SU-DHL-6 (cell line): ENCODE measurements around the gene CCDC9.

Source experiments
- H2AFZ ChIP-seq: fragments of 200-600 bp; sonication (generic); 2 replicates; pipeline ENCODE4 v1.6.1; 2014; ENCODE audit warnings: low read depth, mild to moderate bottlenecking, moderate library complexity, mixed read lengths, antibody characterized with exemption, low read length; ENCODE audit not compliant: severe bottlenecking
- H3F3A ChIP-seq: fragments of 200-600 bp; shearing (Covaris generic); 2 replicates; pipeline ENCODE4 v1.6.0; 2016; ENCODE audit warnings: antibody characterized with exemption, mild to moderate bottlenecking; ENCODE audit not compliant: insufficient read depth
- H3K27ac ChIP-seq: fragments of 200-600 bp; sonication (generic); 2 replicates; pipeline ENCODE4 v1.5.1; 2016; ENCODE audit warnings: low read depth, mild to moderate bottlenecking, low read length, moderate library complexity, mixed read lengths
- H3K27me3 ChIP-seq: fragments of 200-600 bp; sonication (generic), shearing (Covaris generic); 2 replicates; pipeline ENCODE4 v1.6.0; 2014; ENCODE audit warnings: mild to moderate bottlenecking, low read length
- H3K36me3 ChIP-seq: fragments of 200-600 bp; sonication (generic); 2 replicates; pipeline ENCODE4 v1.6.1; 2014; ENCODE audit warnings: mild to moderate bottlenecking, low read length, mixed read lengths
- H3K4me2 ChIP-seq: fragments of 300-600, 200-600 bp; shearing (Covaris generic), sonication (generic); 2 replicates; pipeline ENCODE4 v1.6.0; 2014; ENCODE audit warnings: low read length, low read depth, mild to moderate bottlenecking; ENCODE audit not compliant: poor library complexity, severe bottlenecking
- H3K4me3 ChIP-seq: fragments of 200-600 bp; sonication (generic); 2 replicates; pipeline ENCODE4 v1.5.1; 2014; ENCODE audit warnings: antibody characterized with exemption, low read length, mild to moderate bottlenecking, mixed read lengths; ENCODE audit not compliant: insufficient read depth, poor library complexity, severe bottlenecking
- H3K79me2 ChIP-seq: fragments of 200-600 bp; sonication (generic); 2 replicates; pipeline ENCODE4 v1.6.1; 2014; ENCODE audit warnings: mild to moderate bottlenecking, low read length, moderate library complexity; ENCODE audit not compliant: insufficient read depth
- H3K9ac ChIP-seq: fragments of 200-600 bp; sonication (generic); 2 replicates; pipeline ENCODE4 v1.7.0; 2014; ENCODE audit warnings: mild to moderate bottlenecking, low read length
- H3K9me2 ChIP-seq: fragments of 200-600 bp; sonication (generic); replicated peaks from 2 replicates; pipeline ENCODE4 v1.6.1; 2014; ENCODE audit warnings: low read length; ENCODE audit not compliant: insufficient read depth
- H3K9me3 ChIP-seq: fragments of 200-600 bp; sonication (generic); 2 replicates; pipeline ENCODE4 v1.6.1; 2014; ENCODE audit warnings: low read length, mixed read lengths; ENCODE audit not compliant: insufficient read depth
- H4K20me1 ChIP-seq: fragments of 200-600 bp; sonication (generic); 2 replicates; pipeline ENCODE4 v1.6.1; 2014; ENCODE audit warnings: low read depth, mild to moderate bottlenecking, antibody characterized with exemption, low read length, moderate library complexity, mixed read lengths
- EZH2phosphoT487 ChIP-seq: fragments of 200-600 bp; sonication (generic), shearing (Covaris generic); conservative IDR thresholded peaks from 2 replicates; pipeline ENCODE4 v1.6.1; 2018; ENCODE audit warnings: mild to moderate bottlenecking, antibody characterized with exemption, low read length, moderate library complexity, mixed read lengths
- TF ChIP-seq, protein P1 (sequence below): fragments of 200-600 bp; sonication (generic); IDR thresholded peaks from one replicate; pipeline ENCODE4 v1.5.1; 2017; ENCODE audit warnings: antibody characterized with exemption, mild to moderate bottlenecking, low read length, moderate library complexity; ENCODE audit not compliant: insufficient read depth, poor library complexity, severe bottlenecking

CCDC9 gene

DNA sequence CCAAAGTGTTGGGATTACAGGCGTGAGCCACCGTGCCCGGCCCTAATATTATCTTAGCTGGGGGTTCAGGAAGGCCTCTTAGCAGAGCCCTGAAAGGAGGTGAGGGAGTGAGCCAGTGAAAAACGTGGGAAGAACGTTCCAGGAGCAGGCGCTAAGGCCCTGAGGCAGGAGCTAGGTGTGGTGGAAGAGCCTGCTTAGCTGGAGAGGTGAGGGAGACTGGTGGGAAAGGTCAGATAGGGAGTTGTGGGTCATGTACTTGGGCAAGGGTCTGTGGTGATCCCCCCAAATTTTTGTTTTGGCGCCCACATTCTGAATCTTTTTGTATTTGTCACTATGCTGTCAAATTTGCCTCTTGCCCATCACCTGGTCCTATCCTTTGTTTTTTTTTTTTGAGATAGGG is 13.3 kb downstream of the CCDC9 start:
- TF ChIP-seq, protein P1, sequence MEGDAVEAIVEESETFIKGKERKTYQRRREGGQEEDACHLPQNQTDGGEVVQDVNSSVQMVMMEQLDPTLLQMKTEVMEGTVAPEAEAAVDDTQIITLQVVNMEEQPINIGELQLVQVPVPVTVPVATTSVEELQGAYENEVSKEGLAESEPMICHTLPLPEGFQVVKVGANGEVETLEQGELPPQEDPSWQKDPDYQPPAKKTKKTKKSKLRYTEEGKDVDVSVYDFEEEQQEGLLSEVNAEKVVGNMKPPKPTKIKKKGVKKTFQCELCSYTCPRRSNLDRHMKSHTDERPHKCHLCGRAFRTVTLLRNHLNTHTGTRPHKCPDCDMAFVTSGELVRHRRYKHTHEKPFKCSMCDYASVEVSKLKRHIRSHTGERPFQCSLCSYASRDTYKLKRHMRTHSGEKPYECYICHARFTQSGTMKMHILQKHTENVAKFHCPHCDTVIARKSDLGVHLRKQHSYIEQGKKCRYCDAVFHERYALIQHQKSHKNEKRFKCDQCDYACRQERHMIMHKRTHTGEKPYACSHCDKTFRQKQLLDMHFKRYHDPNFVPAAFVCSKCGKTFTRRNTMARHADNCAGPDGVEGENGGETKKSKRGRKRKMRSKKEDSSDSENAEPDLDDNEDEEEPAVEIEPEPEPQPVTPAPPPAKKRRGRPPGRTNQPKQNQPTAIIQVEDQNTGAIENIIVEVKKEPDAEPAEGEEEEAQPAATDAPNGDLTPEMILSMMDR: no peak
- TF ChIP-seq EZH2phosphoT487: no peak
- Histone ChIP-seq H3K4me2 (no peak overlapping the region), H4K20me1 (no peaks in the 10 kb centered on the region), H3F3A (0 out of 2 replicates have a peak, but pooled peaks cover 6% of the 10 kb centered on the region), H3K9ac (no peak overlapping the region), H3K4me3 (no peak overlapping the region), H3K79me2 (no peaks in the 10 kb centered on the region), H3K9me3 (no peaks in the 10 kb centered on the region), H3K27ac (no peak overlapping the region), H3K27me3 (no peaks in the 10 kb centered on the region), H2AFZ (no peak overlapping the region), H3K36me3 (no peaks in the 10 kb centered on the region), H3K9me2 (no peaks in the 10 kb centered on the region)

DNA sequence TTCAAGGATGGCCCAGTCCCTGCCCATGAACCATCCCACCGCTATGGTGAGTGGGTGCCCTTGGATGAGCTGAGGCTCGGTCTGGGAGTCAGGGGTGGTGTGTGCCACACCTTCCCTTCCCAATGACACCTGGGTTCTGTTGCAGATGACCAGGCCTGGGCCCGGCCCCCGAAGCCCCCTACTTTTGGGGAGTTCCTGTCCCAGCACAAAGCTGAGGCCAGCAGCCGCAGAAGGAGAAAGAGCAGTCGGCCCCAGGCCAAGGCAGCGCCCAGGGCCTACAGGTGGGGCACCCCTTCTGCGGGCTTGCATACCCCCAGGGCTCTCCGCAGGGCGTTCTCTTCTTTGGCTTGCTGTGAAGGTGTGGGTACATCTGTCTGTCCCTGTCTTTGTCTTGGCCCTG is 14.1 kb downstream of the CCDC9 start:
- H3K9me2 ChIP-seq: no peaks in the 10 kb centered on the region
- H3K9ac ChIP-seq: no peak overlapping the region
- no peaks in the 10 kb centered on the region for H3K27me3 ChIP-seq
- no peaks in the 10 kb centered on the region for H4K20me1 ChIP-seq
- TF ChIP-seq EZH2phosphoT487: no peak
- TF ChIP-seq, protein P1: no peak
- H2AFZ ChIP-seq: no peak overlapping the region
- no peaks in the 10 kb centered on the region for H3K9me3 ChIP-seq
- no peaks in the 10 kb centered on the region for H3K36me3 ChIP-seq
- H3K27ac ChIP-seq: no peak overlapping the region
- 0 out of 2 replicates have a peak, but pooled peaks cover 6% of the 10 kb centered on the region for H3F3A ChIP-seq
- no peak overlapping the region for H3K4me2 ChIP-seq
- no peak overlapping the region for H3K4me3 ChIP-seq
- H3K79me2 ChIP-seq: no peaks in the 10 kb centered on the region

DNA sequence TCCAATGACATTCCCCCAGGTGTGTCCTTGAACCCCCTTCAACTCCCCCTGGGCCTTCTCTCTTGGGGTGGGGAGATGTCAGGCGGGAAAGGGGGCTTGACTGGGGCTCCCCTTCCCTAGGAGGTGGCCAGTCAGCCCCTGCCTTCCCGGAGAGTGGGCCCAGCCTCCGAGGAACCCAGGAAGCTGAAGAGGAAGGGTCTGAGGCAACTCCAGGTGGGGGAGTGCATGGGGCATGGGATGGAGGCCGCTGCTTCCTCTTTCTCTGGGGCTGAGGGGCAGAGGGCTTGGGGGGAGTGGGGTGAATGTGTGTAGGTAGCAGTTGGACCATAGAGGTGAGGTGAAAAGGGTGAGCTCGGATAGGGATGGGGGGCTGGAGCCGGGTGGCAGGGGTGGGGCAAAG is 15.6 kb downstream of the CCDC9 start:
- Histone ChIP-seq H2AFZ (no peak overlapping the region), H3K4me2 (no peak overlapping the region), H3K4me3 (no peak overlapping the region), H4K20me1 (no peaks in the 10 kb centered on the region), H3K9ac (no peak overlapping the region), H3K27me3 (no peaks in the 10 kb centered on the region), H3F3A (0 out of 2 replicates have a peak, but pooled peaks cover 6% of the 10 kb centered on the region), H3K9me2 (no peaks in the 10 kb centered on the region), H3K36me3 (no peaks in the 10 kb centered on the region), H3K27ac (no peak overlapping the region), H3K79me2 (no peaks in the 10 kb centered on the region), H3K9me3 (no peaks in the 10 kb centered on the region)
- no peak for TF ChIP-seq EZH2phosphoT487

DNA sequence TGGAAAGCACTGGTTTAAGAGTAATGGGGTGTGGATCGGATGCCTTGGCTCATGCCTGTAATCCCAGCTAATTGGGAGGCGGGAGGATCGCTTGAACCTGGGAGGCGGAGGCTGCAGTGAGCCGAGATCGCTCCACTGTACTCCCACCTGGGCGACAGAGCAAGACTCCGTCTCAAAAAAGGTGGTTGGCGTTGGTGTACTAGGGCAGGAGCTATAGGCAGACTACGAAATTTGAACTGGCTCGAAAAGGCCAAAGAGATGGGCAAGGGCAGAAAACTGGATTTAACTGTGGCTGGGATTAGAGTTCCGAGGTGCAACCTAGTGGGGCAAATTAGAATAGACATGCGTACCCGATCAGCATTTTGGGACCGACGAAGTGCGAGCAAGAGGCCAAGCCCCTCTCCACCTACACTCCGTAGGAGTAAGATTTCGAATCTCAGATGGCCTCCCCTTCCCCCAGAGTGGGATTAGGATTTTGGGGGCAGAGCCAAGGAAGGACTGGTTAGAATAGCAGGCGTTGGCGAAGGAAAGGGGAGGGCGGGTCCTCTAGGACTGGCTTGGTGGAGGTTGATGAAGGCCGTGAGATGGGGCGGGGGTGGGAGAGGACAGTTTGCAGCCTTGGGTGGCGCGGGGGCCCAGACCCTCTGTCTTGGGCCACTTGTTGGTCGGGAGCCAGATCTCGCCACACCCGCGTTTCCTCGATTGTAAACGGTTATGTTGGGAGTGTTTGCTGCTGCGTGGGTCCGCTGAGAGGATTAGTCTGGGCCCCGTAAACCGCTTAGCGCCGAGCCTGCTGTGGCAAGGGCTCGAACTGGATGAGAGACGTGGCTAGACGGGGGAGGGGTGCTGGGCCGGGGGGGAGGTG is 16.4 kb downstream of the CCDC9 start:
- TF ChIP-seq, protein P1: no peak
- TF ChIP-seq EZH2phosphoT487: no peak
- Histone ChIP-seq H3K27ac (peak overlapping the region; percentile 89), H3K9ac (peak overlapping the region; percentile 87), H3K4me2 (peak overlapping the region; percentile 86), H3K9me3 (no peaks in the 10 kb centered on the region), H3K27me3 (no peaks in the 10 kb centered on the region), H3K9me2 (no peaks in the 10 kb centered on the region), H2AFZ (peak overlapping the region; percentile 29), H3K36me3 (no peaks in the 10 kb centered on the region), H3K4me3 (peak overlapping the region; percentile 74), H3K79me2 (no peaks in the 10 kb centered on the region), H3F3A (0 out of 2 replicates have a peak, but pooled peaks cover 6% of the 10 kb centered on the region), H4K20me1 (no peaks in the 10 kb centered on the region)
